Measurements from ENCODE around the gene AKAP8L.

Gene AKAP8L

DNA sequence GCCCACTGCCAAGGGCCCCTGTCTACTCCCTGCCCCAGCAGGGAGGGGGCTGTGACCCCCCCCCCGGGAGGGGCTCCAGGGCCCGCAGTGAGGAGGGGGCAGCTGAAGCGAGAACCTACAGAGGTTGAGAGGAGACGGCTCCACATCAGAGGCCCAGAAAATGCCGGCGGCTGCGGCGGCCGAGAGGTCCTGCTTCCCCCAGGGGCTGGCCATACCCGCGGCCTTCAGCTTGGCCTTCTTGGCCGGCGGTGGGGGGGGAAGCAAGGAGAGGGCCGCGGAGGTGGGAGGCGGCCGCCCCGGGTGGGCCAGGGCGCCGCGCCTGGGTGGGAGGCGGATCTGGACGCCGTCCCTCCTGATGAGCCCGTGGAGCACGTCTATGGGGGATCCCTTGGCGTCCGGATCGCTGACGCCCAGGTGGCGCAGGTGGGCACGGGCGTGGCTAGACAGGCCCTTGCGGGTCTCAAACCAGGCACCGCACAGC is 9.2 kb upstream of the AKAP8L start:
- Mint-ChIP-seq H3K9me3 (no peaks in the 10 kb centered on the region), H3K4me3 (peak overlapping the region in 2 of 3 experiments; percentile 42 to 56), H3K36me3 (ENCODE audit: low read depth) (peaks cover 42% of the 10 kb centered on the region), H3K4me1 (peaks cover 26% of the 10 kb centered on the region), H3K27me3 (ENCODE audit: low read depth) (no peaks in the 10 kb centered on the region), H3K27ac (no peak overlapping the region)
- TF ChIP-seq, protein P1, sequence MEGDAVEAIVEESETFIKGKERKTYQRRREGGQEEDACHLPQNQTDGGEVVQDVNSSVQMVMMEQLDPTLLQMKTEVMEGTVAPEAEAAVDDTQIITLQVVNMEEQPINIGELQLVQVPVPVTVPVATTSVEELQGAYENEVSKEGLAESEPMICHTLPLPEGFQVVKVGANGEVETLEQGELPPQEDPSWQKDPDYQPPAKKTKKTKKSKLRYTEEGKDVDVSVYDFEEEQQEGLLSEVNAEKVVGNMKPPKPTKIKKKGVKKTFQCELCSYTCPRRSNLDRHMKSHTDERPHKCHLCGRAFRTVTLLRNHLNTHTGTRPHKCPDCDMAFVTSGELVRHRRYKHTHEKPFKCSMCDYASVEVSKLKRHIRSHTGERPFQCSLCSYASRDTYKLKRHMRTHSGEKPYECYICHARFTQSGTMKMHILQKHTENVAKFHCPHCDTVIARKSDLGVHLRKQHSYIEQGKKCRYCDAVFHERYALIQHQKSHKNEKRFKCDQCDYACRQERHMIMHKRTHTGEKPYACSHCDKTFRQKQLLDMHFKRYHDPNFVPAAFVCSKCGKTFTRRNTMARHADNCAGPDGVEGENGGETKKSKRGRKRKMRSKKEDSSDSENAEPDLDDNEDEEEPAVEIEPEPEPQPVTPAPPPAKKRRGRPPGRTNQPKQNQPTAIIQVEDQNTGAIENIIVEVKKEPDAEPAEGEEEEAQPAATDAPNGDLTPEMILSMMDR (IDR thresholded peaks at IDR 0.05; ENCODE audit: unreplicated experiment in 3 of 3) = no peak

DNA sequence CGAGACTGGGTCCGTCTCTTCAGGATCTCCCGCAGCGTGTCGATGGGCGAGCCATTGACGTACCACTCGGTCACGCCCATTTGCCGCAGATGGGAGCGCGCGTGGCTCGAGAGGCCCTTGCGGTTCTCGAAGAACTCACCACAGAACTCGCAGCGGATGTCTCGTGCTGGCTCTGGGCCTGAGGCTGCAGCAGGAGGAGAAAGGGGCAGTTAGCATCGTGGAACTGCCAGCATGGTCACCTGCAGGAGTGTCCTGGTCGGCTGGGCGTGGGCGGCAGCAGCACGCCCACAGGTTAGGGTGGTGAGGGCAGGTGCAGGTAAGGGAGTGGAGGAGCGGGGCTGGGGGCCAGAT is 8.5 kb upstream of the AKAP8L start:
- no peaks in the 10 kb centered on the region for H3K27me3 Mint-ChIP-seq (ENCODE audit: low read depth)
- no peak overlapping the region for H3K27ac Mint-ChIP-seq
- H3K36me3 Mint-ChIP-seq (ENCODE audit: low read depth) = peaks cover 49% of the 10 kb centered on the region
- no peaks in the 10 kb centered on the region for H3K9me3 Mint-ChIP-seq
- H3K4me1 Mint-ChIP-seq = peaks cover 28% of the 10 kb centered on the region
- H3K4me3 Mint-ChIP-seq = peak overlapping the region in 1 of 3 experiments; percentile 23
- TF ChIP-seq, protein P1 (IDR thresholded peaks at IDR 0.05; ENCODE audit: unreplicated experiment in 3 of 3) = no peak

DNA sequence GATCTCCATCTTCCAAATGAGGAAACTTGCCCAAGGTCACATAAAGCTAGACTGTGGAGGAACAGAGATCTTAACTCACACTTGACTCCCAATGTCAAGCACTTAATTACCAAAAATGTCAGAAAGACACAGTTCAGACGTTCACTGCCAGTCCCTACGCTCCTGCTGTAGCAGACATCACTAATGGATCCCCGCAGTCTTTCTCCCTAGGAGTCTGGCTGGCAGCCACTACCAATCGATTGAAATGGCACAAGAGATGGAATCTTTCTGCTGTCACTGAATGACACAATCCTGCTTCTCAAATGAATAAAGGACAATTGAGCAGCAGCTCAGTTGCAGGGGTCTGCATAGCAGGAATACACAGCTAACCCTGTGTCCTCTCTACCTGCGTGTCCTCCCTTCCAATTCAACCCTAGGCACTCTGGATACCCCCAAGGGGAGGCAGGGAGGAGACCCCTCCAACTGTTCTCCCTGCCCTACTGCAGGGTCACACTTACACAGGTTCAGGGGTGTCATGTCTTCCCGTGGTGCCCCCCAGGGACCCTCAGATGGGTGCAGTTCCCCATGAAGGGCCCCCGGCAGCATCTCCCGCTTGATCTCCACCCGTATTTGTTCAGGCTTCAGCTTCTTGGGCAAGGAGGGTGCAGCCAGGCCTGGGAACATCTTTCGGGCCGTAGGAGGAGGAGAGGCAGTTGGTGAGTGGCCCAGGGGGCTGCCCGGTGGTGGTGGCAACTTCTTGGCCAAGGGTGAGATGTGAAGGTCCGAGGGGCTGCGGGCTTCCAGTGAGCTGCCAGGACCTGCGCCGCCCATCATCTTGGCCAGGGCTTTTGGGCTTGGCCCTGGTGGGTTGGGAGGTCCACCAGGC is 7.9 kb upstream of the AKAP8L start:
- no peaks in the 10 kb centered on the region for H3K9me3 Mint-ChIP-seq
- H3K27me3 Mint-ChIP-seq (ENCODE audit: low read depth) = no peaks in the 10 kb centered on the region
- H3K4me1 Mint-ChIP-seq = peaks cover 34% of the 10 kb centered on the region
- H3K4me3 Mint-ChIP-seq = peak overlapping the region in 1 of 3 experiments; percentile 43
- peaks cover 54% of the 10 kb centered on the region for H3K36me3 Mint-ChIP-seq (ENCODE audit: low read depth)
- TF ChIP-seq, protein P1 (IDR thresholded peaks at IDR 0.05; ENCODE audit: unreplicated experiment in 3 of 3) = no peak
- no peak overlapping the region for H3K27ac Mint-ChIP-seq

DNA sequence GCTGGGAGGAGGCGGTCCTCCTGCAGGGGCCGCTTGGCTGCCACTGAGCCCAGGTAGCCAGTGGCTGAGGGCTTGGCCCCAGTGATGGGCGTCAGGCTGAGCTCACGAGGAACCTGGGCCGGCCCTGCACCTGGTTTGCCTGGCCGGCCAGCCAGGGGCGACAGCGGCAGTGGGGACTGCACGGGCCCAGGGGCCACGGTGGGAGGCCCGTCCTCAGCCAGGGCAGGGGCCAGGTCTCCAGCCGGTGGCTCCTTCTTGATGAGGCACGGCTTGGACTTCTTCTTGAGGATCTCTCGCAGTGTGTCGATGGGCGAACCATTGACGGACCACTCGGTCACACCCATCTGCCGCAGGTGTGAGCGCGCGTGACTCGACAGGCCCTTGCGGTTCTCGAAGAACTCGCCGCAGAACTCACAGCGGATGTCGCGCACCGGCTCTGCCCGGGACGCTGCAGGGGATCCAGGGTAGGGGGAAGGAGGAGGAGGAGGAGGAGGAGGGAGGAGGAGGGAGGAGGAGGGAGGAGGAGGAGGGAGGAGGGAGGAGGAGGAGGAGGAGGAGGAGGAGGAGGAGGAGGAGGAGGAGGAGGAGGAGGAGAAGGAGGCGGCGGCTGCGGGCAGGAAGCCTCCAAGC is 6.6 kb upstream of the AKAP8L start:
- no peak overlapping the region for H3K27ac Mint-ChIP-seq
- TF ChIP-seq, protein P1 (IDR thresholded peaks at IDR 0.05; ENCODE audit: unreplicated experiment in 3 of 3) = no peak
- H3K27me3 Mint-ChIP-seq (ENCODE audit: low read depth) = no peaks in the 10 kb centered on the region
- H3K36me3 Mint-ChIP-seq (ENCODE audit: low read depth) = peaks cover 52% of the 10 kb centered on the region
- no peak overlapping the region for H3K4me3 Mint-ChIP-seq
- H3K4me1 Mint-ChIP-seq = peaks cover 28% of the 10 kb centered on the region
- H3K9me3 Mint-ChIP-seq = no peaks in the 10 kb centered on the region

DNA sequence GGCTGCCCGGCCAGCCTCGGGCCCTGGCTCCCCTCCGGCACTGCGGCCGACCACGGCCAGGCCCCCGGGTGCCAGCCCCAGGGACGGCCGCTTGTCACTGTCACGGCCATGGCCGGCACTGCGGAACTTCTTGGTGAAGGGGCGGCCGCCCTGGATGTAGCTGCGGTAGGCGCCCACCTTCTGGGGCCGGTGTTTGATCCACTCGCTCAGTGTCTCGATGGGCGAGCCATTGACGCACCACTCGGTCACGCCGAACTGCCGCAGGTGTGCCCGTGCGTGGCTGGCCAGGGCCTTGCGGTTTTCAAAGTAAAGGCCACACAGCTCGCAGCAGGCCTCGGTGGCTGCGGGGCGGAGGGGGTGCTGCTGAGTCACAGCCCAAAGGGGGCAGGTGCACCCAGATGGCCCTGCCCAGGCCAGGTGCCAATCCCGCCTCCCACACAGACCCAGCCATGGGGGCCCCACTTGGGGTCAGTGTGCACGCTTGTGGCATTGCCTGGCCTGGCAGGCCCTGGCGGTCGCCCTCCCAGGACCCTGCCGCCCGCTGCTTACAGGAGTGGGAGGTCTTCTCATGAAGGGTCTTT is 6.0 kb upstream of the AKAP8L start:
- no peak overlapping the region for H3K4me3 Mint-ChIP-seq
- H3K27ac Mint-ChIP-seq = no peak overlapping the region
- H3K9me3 Mint-ChIP-seq = no peaks in the 10 kb centered on the region
- H3K36me3 Mint-ChIP-seq (ENCODE audit: low read depth) = peaks cover 50% of the 10 kb centered on the region
- H3K4me1 Mint-ChIP-seq = peaks cover 30% of the 10 kb centered on the region
- TF ChIP-seq, protein P1 (IDR thresholded peaks at IDR 0.05; ENCODE audit: unreplicated experiment in 3 of 3) = no peak
- H3K27me3 Mint-ChIP-seq (ENCODE audit: low read depth) = no peaks in the 10 kb centered on the region
